Iris pigment epithelial cell (primary cell): ENCODE results near the gene JUND.

ENCODE experiments used
- DNase-seq: peaks from one replicate; pipeline ENCODE4 v3.0.0-alpha.2; 2011; ENCODE audit warnings: low read depth

The JUND gene

DNA sequence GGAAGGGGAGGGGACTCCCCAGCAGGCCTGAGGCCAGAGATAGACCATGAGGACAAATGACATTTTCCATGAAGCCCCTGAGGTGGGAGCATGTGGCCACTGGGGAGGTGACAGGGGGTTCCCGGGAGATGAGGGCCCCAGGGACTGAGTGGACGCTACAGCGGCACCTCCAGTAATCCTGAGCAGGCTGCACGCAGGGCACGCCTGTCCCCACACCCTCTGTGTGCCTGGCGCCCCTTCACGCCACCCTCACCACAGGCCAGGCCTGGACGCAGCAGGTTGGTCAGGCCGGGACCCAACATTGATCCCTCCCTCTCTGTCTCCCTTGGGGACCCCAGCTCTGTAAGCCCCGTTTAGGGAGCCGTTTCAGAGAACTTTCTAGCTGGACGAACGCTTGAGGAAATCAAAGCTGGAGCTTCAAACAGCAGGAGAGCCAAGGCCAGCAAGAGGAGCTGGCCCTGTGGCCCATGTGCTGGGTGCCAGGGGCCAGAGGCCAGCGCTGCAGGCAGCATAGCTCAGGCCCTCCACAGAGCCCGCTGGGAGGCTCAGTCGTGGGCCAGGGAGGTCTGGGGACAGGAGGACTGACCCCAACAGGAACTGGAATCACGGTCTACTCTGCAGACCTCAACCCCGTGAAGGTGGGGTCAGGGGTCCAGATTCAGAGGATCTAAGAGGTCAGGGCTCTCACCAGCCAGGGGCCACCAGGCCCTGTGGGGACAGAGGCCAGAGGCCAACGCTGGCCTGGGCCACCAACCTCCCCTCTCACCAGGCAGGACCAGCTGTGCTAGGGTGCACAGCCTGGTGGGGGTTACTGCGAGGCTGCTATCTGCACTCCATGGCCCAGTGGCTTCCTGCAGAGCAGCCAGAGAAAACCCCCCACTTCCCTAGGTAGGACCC, 26.9 kb upstream of the JUND start:
- no peak for DNase-seq

DNA sequence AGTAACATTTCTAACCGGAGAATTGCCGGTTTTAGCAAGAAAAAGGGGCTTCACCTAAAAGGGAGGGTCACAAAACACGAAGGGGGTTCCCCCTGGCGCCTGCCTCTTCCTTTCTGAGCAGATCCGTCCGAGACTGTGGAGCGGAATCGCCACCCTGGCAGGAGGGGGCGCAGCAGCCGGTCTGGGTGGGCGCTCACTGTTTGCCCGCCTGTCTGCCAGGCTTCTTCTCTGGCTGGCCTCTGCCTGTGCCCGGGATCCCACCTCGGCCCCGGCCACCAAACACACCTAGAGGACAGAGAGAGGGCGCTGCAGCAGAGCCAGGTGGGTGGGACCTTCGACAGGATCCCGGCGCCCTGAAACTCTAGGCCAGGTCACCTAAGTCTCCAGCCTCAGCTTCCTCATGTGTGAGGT, 25.9 kb upstream of the JUND start:
- DNase-seq, result no peak

DNA sequence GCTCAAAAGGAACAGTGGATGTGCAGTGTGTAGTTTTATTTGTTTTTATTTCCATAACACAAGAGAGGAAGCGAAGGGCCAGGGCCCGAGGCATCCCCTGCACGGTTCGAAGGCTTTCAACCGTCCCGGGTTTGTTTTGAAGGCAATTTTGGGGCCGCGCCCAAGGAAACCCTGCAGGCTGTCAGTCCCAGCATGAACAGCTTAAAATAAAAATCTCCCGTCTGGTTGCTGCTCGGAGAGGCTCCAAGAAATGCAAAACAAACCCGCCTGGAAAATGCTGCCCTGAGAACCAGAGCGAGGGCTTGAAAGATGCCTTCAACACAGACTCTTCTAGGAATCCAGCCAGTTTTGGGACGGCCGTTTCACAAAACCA, 25.5 kb upstream of the JUND start:
- peak; percentile 22 for DNase-seq

DNA sequence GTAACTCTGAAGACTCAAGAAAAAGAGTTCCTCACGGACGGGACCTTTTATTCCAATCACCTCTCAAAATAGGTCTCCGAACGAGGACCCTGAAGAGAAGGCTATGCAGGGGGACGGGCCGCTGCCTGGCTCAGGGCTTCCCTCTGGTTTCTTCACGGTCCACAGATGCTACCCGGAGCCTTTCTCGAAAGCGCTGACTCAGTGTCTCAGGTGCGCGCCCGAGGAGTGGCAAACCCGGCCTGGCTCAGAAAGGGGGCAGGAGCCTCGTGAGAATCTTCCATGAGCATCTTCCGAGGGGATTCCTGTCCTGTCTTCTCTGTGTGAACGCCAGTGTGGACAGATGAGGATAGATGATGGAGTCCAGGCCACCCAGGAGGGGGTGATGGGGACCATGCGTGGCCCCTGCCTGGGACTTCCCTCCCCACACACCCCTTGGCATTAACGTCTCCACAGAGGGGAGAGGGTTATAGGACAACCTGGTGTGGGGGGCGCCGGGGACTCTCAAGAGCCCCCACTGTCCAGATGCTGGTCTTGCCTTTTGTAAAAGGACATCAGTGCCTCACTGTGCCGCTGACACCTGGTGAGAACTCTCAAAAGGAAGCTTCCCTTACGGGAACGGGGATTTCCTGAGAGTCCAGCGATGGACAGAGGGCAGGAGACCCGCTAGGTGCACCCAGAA, 24.9 kb upstream of the JUND start:
- no peak for DNase-seq

DNA sequence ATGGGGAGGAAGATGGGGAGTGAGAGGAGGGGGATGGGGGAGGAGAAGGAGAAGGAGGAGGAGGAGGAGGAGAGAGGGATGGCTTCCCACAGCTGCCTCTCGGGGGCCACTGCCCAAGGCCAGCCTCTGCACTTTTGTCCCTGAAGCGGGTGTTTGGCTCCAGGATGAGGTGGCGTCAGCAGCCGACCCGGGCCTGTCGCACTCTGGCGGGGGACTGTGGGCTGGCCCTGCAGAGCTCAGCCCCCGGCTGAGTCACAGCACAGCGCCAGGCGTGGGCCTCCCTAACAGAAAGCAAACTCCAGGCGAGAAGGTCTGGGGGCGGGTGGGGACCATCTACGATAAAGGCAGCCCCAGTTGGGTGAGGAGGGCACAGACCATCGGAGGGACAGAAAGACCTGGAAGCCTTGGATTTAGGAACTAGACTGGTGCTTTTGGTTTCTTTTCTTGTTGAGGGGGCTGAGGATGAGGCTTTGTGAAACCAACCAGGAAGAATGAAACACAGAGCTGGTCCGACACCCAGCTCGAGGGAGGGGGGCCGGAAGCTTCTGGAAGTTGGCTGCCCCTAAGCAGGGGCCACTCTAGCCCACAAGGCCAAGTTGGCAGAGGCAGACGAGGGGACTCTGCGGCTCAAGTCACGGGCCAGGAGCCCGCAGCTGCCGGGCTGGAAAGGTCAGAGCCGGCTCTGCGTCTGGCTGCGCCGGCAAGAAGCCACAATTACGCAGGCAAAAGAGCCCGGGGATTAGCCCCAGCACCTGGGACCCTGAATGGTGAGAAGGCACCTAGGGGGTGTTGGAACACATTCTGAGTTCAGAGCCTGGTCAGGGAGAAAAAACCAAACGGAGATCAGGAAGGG, 23.3 kb upstream of the JUND start:
- DNase-seq, result peak; percentile 84

DNA sequence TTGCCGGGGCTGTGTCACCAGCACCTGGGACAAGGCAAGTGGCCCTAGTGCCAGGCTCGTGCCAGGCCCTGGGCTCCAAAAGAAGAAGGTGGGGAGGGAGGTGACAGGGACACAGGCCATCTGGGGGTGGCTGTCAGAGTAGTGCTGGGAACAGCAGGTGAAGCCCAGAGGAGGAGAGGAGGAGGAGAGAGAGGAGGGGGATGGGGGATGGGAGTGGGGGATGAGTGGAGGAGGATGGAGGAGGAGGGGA, 22.7 kb upstream of the JUND start:
- no peak for DNase-seq

DNA sequence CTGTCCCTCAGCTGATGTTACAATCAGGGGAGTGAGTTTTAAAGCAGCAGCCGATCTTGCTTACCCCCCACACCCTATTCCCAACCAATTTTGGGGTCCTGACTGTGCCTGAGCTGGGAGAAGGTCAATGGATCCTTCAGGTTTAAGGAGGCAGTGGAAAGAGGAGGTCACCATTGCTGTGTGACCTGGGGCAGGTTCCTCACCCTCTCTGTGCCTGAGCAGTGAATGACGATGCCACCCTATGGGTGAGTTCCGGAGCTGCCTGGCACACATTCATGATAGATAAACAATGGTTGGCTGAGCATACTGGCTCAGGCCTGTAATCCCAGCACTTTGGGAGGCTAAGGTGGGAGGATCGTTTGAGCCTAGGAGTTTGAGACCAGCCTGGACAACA, 20.3 kb upstream of the JUND start:
- DNase-seq, result no peak

DNA sequence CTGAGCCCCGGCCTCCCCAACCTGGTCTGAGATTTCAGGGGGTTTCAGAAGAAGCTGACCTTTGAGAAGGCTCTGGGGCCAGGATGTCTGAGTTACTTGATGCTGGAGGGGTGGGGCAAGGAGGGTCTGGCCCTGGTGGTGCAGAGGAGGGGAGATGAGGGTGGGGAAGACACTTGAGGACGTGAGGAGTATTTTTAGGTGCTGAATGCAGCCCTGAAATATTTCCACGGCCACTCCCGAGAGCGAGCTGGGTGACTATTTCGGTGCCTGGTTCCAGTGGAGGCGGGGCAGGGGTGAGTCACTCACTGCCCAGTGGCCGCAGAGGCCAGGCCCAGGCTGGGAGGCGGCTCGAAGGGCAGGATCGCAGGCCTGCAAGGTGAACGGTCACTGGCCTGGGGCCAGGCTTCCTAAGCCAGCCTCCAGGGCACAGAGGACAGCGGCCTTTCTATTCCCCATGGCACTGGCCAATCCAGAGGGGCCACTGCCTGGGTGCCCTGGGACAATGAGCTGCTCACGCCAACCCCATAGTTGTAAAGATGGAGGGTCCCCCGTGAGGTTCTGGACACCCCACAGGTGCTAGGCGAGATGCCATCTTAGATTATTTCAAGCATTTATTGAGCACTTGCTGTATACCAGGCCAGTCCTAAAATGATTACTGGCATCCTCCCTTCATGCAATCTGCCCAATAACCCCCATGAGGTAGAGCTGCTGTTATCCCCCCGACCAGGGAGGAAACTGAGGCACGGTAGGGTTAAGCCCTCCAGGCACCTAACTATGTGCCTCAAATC, 19.7 kb upstream of the JUND start:
- DNase-seq, result peak; percentile 59

DNA sequence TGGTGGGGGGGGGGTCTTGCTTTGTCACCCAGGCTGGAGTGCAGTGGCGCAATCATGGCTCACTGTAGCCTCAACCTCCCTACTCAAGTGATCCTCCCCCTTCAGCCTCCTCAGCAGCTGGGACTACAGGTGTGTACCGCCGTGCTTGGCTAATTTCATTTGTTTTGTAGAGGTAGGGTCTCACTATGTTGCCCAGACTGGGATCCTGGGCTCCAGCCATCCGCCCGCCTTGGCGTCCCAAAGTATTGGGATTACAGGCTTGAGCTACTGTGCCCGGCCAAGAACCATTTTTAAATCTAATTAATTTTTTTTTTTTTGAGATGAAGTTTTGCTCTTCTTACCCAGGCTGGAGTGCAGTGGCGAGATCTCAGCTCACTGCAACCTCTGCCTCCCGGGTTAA, 18.2 kb upstream of the JUND start:
- DNase-seq, result no peak

DNA sequence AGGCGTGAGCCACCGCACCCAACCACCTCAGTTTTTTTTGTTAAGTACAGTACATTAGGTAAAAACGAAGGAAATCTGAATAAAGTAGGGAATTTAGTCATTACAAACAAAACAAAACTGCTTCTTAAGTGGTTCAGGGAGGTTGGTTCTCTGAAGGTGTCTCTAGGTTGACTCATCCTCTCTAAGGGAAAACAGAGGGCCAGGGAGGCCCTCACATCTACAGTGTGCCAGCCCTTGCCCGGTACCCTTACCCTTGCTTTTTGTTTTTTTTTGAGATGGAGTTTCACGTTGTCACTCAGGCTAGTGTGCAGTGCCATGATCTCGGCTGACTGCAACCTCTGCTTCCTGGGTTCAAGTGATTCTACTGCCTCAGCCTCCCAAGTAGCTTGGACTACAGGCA, 17.2 kb upstream of the JUND start:
- DNase-seq, result peak; percentile 28

DNA sequence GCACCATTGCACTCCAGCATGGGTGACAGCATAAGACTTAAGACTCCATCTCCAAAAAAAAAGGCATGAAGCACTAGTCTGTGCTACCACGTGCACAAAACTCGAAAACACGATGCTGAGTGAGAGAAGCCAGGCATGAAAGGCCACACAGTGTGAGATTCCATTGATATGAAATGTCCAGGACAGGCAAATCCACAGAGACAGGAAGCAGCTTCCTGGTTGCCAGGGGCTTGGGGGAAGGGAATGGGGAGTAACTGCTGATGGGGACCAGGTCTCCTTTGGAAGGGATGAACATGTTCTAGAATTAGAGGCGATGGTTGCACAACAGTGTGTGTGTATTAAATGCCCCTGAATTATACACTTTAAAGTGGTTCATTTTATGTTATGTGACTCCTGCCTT, 15.9 kb upstream of the JUND start:
- no peak for DNase-seq

DNA sequence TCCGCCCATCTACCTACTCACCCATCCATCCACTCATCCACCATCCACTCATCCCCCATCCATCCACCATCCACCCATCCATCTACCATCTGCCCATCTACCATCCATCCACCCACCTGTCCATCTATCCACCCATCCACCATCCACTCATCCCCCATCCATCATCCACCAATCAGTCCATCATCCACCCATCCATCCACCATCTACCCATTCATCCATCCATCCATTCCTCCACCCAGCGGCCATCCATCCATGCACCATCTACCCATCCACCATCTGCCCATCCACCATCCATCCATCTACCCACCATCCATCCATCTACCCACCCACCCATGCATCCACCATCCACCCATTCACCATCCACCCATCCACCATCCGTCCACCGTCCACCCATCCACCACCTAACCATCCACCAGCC, 13.6 kb upstream of the JUND start:
- DNase-seq, result no peak

DNA sequence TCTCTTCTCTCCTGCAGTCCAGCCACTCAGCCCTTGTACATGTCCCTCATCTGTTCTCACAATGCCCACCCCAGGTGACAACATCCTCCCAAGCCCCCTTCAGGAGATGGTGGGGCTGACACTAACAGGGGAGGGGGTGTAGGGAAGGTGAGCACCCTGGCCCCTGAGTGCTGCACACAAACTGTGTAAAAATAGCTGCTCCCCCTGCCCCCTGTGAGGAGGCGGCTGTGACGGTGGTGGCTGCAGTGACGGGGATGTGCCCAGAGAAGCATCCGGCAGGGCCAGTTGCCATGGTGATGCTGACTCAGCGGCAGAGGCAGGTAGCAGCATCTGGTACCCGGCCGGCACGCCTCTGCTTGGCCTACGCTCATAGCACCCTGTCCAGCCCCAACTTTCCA, 13.0 kb upstream of the JUND start:
- DNase-seq, result no peak

DNA sequence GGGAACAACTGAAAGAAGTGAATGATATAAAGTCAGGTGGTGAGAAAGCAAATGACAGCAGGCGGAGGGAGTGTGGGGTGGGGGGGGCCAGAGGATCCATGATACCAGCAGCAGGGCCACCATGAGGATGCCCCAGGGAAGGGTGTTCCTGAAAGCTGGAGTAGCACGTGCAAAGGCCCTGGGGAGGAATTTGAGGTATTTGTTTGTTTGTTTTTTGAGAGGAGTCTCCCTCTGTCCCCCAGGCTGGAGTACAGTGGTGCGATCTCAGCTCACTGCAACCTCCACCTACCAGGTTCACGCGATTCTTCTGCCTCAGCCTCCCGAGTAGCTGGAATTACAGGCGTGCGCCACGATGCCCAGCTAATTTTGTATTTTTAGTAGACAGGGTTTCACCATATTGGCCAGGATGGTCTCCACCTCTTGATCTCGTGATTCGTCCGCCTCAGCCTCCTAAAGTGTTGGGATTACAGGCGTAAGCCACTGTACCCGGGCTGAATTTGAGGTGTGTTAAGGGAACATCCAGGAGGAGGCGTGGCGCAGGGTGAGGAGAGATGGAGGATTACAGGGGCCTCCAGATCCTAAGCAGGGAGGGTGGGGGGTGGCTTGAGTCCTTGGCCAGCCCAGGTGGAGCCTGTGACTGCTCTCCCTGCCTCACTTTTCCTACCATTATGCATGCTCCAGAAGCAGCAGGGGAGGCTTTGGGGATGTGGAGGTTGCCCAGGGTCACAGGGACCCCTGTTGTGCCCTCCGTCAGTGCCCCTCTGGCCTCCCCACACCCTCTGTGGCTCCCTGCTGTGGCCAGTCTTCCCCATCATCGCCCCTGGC, 12.4 kb upstream of the JUND start:
- DNase-seq, result no peak

DNA sequence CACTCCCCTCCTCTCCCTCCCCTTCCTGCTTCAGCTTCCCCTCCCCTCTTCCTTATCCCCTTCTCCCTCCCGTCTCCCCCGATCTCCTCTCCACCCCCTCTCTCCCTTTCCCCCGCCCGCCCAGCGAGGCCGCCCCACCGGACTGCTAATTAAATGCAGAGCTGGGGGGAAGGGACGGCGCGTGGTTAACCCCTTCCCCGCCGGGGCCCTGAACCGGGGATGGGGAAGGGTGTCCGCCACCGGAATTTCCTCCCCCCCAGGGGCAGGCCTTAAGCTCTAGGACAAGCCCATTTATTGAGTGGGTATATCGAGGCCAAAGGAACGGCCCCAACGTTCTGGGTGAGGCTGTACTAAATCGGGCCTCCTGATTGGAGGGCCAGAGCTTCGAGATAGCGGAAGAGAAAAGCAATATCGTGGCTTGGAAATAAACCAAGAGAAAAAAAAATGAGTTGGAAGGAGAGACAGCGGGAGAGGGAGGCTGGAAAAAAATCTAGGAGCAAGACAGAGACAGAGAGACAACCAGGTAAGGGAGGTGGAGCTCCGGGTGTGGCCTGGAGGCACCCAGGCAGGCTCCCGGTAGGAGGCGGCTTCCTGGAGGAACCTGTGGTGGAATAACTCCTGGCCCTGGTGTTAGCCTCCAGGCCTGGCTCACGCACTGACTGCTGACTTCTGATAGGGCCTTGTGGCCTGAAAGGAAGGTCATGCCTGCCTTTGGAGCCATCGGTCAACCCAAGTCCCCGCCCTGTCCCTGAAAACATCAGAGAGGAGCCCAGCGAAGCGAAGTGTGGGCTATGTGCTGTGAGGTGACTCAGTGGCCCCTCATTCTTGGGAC, 11.6 kb upstream of the JUND start:
- DNase-seq, result peak; percentile 86

DNA sequence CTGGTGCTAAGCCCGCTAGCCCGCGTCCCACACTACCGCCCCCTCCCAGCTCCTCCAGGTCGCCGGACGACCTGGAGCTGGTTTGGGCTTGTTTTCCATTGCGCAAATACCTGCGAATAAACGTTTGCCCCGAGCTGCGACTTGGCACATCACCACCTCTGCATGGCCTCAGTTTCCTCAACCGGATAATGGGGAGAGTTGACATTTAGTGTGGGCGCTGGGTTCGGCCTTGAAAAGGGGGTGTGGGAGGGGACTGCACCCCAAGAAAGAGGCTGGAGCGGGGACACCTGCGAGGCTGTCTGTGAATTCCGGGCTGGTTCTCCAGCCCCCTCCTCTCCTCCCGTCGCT, 11.0 kb upstream of the JUND start:
- DNase-seq, result no peak

DNA sequence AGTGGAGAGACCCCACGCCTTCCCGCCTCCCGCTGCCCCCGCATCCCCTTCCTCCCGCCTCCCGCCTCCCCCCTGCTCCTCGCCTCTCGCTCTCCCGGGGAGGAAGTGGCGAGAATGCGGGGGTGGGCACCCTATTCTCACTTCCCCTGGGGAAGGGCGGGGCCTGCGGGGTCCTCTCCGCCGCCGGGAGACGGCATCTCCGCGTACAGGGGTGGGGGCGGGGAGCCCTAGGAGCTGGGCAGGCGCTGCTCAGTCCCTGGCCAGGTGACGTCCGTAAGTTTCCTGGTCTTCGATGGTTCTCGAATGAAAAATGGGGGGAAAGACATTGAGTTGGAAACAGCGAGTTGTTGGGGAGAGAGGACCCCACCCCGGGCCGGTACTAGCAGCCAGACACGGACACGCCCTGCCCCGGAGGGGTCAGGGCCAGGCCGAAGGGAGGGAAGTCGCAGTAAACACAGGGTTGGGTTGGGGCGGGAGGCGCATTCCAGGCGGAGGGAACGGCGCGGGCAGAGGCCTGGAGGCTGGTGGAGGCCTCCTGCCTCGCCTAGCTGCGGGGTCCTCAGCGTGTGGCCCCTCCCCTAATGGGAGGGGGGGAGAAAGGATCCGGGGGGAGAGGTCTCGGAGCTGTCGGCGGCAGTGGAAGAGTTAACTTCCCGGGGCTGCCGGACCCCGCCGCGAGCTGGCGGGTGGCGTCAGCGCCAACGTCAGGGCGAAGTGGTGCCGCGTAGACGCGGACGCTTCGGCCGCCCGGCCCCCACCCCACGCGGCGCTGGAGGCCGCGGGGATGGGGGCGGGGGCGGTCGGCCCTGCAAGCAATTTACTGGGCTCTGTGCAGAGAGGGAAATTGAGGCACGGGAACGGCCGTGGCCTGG, 10.4 kb upstream of the JUND start:
- peak; percentile 91 for DNase-seq

DNA sequence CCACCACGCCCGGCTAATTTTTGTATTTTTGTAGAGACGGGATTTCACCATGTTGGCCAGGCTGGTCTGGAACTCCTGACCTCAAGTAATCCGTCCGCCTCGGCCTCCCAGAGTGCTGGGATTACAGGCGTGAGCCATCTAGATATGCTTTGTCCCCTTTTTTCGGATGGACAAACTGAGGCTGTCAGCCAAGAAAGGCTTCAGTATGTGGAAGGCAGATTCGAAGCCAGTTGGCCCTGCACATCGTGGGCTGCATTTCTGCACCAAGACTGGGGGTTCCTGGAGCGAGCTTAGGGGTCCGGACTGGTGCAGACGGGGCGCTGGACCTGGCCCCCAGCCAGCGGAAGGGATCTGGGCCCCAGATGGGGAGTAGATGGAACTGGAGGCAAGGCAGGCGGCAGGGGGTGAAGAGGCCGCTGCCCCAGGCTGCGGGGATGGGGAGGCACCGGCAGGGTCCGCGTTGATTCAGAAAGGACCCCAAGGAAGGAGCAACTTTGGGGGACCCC, 9.7 kb upstream of the JUND start:
- DNase-seq, result no peak

DNA sequence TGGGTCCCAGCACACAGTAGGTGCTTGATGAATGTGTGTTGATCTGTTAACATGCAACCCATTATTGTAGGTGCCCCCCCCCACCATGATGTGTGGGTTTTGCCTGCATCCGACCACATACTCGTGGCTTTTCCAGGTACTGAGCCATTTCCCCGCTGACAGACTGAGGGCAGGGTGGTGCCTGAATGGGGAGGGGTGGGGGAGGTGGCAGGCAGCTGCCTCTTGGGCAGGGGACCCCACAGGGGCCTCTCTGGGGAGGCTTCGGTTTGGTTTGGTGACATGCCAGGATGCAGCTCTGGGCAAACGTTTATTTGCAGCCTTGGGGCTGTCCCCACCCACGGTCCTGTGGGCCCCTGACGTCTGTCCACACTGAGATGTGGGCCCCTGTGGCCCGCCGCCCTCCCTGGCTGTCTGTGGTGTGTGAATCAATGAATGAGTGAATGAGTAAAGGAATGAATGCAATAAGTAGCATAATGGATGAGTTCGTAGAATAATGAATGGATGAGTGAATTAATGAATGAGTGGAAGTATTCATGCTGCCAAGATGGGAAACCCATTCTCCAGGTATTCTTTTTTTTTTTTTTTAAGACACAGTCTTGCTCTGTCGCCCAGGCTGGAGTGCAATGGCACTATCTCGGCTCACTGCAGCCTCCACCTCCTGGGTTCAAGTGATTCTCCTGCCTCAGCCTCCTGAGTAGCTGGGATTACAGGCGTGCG, 9.0 kb upstream of the JUND start:
- DNase-seq, result peak; percentile 23
